Measurements from ENCODE around the gene GCA.
A peak's percentile ranks its signal among the peaks of the same experiment; 100 is the strongest.

Gene GCA

DNA sequence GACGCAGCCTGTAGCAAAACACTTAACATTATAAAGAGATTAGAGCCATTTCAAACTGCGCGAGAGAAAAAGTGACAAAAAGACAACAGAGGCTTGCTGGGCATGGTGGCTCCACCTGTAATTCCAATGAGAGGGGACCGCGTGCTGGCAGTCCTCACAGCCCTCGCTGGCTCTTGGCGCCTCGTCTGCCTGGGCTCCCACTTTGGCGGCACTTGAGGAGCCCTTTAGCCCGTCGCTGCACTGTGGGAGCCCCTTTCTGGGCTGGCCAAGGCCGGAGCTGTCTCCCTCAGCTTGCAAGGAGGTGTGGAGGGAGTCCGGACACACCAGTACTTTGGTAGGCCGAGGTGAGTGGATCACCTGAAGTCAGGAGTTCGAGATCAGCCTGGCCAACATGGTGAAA lies 16.1 kb upstream of the GCA start:
- DNase-seq (ENCODE audit: low read depth in 2 of 2), result no peak

DNA sequence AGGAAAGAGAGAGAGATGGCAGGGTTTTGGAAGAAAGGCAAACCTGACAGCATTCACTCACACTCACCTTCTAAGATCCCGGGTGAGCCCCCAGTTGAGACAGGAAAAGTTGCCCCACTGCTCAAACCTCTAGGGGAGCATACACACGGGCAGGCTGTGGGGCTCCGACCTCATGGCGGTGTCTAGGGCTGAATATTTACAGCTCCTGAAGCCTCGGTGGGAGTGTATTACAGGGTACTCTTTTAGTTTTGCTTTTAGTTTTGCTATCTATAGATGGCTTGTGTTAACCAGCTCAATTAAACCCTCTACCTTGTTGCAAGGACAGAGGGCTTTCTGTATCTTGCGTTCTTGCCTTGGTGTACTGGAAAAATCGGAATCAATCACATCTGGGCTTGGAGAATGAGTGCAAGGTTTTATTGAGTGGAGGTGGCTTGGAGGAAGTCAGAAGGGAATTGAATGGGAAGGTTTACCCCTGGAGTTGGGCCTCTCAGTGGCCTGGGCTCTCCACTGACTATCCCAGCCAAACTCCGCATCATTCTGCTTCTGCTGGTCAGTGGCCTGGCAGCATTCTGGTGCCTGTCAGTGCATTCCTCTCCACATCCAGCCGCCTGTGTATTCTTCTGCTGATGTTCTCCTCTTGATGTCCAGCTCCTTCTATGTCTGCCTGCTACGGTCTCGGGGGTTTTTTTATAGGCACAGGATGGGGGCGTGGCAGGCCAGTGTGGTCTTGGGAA lies 15.3 kb upstream of the GCA start:
- no peak for DNase-seq (ENCODE audit: low read depth in 2 of 2)

DNA sequence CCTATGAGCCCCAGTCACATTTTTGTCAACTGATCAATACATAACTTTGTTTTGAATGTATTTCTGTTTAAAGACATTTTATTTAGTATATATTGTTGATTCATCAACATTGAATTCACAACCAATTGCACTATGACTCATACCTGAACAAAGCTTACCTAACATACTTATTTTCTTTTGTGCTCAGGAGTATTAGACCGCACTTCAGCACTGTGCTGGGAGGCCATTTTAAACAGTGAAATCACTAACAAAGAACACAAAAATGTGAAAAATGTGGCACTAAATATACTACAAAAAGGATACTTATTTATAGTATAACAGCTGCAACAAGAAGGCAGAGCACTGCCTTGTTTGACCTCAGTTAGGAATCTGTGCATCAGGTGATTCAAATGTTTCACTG lies 13.1 kb upstream of the GCA start:
- DNase-seq (ENCODE audit: low read depth in 2 of 2), result no peak

DNA sequence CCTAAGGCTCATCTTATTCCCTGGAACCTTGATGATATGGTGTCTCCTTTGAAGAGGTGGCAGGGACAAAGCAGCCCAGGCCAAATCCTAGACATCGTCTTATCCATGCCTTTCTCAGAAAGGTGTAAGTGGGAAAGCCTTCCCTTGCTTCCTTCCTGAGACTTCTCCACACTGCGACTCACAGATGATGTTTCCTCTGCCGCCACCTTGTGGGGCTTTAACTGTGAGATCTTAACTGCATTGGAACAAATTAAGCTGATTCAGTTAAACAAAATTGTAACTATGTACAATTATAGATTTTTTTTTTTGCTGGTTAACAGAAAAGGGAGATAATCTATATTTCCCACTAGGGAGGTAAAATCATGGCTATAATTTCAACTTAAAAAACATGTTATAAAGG lies 10.0 kb upstream of the GCA start:
- peak in 1 of 2 experiments; percentile 10 for DNase-seq (ENCODE audit: low read depth in 2 of 2)

- no peak for DNase-seq (ENCODE audit: low read depth in 2 of 2)
Observed at GRCh38 chr2:162337868-162338267, 6.1 kb upstream of the GCA start.

DNA sequence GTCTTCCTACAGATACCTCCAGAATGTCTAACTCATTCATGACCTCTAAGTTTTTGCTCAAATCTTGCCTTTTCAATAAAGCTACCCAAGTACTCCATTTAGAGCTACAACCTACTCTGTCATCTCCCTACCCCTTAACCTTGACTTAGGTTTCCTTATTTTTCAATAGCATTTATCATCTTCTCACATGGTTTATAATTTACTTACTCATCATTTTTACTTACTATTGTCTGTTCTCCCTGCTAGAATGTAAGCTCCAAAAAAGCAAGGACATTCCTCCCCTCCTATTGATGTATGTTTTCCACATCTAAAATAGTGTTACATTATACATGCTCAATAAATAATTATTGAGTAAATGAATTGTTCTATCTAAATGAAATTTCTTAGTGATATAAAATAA lies 3.1 kb upstream of the GCA start:
- no peak for DNase-seq (ENCODE audit: low read depth in 2 of 2)

DNA sequence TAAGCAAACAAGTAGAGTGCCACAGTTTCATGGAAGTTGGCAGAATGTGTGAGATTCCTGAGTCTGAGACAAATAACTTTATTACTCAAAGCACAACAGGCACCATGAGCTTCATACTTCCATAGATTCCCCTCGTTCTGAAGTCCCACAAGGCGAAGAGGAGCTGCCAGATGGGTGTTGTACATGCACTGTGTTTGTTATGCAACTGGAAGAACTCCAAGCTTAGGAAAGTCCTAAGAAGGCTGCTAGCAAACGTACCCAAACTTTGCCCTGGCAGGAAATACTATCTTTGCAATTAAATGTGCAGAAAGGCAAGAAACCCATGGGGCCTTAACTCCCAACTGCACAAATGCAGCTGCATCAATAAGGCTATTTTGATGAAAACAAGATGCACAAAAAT lies 1.6 kb upstream of the GCA start:
- DNase-seq (ENCODE audit: low read depth in 2 of 2), result no peak

DNA sequence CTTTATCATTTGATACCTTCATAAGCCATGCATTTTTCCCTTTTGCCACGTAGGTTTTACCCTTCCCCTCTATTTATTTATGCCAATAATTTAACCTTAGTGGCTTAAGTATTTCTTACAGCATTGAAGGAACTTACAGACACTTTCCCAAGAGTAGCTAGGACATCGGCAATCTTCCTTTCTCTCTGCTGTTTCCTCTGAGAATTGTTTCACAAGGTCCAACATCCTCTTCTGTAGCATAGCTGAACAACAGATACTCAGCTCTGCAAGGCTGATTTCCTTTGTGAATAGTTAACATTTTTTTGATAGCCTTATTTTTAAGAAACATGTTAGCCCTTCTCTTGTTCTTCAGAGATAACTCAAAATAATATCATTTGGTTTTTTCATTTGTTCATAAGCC lies 1.1 kb upstream of the GCA start:
- DNase-seq (ENCODE audit: low read depth in 2 of 2), result no peak

GRCh38 chr2:162343492-162343823 lies 474 bp upstream of the GCA start:
- no peak for DNase-seq (ENCODE audit: low read depth in 2 of 2)

DNA sequence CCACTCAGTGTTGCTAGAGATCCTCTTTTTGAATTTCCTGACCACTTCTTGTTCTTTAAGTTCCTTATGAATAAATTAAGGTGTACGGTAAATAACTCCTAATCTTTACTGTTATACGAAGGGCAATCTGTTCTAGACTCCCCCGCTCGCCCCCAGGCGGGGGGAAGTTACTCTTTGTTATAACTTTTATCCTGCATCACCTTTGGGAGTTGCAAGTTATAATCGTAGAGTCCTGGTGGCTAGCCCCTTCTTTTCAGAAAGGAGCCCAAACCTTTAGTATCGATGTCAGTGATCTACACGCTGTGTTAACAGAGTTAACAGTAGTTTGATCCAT lies 652 bp downstream of the GCA start:
- DNase-seq (ENCODE audit: low read depth in 2 of 2), result no peak

- no peak for DNase-seq (ENCODE audit: low read depth in 2 of 2)
Observed at GRCh38 chr2:162365392-162365791, 21.5 kb downstream of the GCA start.

DNA sequence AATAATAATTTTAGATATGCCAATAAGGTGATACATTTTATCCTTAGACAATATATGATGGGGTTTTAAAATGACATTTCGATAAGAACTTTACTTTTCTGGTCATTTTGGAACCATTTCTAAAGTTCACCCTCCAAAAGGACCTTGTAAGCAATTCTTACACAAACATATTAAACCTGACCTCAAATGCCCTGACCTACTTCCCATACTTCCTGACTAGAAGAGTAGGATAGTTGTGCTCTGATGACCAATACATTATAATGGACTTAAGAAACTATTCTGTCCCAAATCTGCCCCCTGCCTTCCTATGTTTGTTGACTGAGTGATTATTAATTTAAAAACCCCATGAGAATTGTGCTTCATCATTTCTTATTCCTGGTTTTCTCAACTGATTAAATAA lies 24.6 kb downstream of the GCA start:
- no peak for DNase-seq (ENCODE audit: low read depth in 2 of 2)

GRCh38 chr2:162369551-162369950 lies 25.6 kb downstream of the GCA start:
- DNase-seq (ENCODE audit: low read depth in 2 of 2), result no peak

GRCh38 chr2:162370931-162371330 lies 27.0 kb downstream of the GCA start:
- no peak for DNase-seq (ENCODE audit: low read depth in 2 of 2)

- DNase-seq (ENCODE audit: low read depth in 2 of 2), result no peak
Observed at GRCh38 chr2:162372818-162373217, 28.9 kb downstream of the GCA start.

DNA sequence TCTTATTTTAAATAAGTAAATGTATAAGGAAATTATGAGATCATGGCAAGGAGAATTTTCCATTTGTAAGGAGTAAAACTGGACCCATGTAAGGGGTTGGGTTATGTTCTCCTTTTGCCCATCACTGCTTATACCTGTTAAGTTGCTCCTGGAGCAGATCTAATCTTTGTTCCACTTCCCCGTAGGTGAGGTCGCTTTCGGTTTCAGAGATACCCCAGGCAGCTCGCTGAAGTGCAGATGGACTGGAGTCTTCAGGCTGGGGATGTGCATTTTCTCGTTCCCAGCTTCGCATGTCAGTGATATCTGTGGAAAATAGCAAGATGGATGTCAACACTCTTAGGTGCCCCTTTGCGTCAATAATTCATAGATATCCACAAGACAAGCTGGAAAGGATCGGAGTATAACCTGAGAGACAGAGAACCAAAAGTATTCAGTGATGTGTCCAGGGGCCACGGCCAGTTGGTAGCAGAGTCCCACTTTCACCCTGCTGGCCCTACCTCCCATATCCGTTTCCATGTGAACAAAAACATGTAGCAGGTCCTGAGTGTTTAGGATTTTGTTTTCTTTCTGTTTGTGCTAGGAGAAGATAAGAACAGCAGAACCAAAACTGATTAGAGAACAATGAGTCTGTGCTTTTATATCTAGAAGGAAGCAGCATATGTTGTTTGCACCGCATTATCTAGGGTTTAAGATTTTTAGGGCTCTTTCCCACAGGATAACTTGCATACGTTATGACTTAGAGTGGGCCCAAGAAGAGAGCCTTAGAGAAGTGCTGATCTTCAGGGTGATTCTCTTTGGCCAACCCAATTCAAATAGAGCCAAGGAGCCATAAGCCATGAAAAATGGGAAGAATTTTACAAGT lies 36.0 kb downstream of the GCA start:
- DNase-seq (ENCODE audit: low read depth in 2 of 2), result no peak

DNA sequence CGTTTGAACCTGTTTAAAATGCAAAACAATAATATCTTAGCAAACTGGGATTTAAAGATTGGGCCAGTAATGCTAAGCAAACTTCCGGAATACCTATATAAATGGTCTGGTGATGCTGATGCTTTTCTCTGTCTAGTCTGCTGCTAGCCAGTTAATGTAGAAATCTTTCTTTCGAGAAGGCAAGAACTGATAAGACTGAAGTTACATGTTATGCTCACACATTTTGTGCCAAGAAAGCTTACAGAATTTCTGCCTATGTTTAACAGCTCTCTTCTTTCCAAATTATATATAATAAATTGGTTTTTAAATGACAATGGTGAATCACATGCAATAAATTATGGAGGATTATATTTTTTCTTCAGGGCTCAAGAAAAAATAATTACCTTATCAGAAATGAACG lies 37.9 kb downstream of the GCA start:
- DNase-seq (ENCODE audit: low read depth in 2 of 2), result no peak

DNA sequence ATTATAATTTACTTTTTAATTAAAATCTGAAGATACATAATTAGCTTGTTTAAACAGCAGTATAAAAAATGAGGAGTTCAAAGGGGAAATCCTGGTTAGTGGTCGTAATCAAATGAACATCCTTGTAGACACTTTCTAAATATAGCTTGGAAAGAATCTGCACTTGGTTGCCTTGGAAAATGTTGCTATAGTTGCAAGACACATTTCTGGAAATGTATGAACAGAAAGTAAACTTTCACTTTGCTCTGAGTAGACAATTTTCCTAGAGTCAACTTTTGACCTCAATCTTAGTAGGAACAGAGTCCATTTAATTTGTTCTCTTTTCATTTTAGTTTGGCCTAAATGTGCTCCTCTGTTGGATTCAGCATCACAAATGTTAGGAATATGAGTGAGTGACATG lies 38.3 kb downstream of the GCA start:
- DNase-seq (ENCODE audit: low read depth in 2 of 2), result no peak

DNA sequence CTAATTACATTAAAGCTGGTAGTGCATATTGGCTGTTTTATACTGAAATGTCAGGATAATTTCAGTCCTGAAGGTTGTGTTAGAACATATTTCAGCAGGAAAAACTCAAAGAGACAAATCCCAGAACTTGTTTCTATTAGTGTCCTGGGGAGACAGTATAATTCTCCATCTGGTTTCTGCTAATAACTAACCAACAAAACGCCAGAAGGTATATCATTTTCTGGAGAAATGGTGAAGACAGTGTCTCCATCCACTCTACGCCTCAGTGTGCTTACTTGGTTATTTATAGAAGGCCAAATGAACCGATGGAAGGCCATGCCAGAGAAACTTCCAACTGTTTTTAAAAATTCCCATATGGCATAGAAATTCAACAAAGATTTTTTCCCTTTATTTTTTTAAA lies 41.6 kb downstream of the GCA start:
- DNase-seq (ENCODE audit: low read depth in 2 of 2), result no peak

- DNase-seq (ENCODE audit: low read depth in 2 of 2), result no peak
Observed at GRCh38 chr2:162390801-162391200, 46.9 kb downstream of the GCA start.

DNA sequence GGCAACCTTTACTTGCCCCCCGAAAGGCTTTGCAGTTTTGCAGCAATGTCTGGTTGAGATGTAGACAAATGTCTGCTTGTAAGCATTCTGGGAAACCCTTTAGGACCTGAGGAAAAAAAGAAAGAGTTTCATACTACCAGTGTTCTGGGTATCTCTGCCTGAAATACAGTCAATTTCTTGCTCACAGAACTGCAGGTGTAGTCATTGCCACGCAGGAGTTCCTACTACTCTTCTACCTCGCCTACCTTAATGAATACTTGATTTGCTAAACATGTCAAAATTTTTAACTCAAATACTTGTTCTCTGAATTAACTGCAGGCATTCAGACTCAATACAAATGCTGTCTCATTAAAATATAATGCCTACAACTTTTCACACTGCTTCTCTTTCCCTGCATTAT lies 56.4 kb downstream of the GCA start:
- DNase-seq (ENCODE audit: low read depth in 2 of 2), result no peak

DNA sequence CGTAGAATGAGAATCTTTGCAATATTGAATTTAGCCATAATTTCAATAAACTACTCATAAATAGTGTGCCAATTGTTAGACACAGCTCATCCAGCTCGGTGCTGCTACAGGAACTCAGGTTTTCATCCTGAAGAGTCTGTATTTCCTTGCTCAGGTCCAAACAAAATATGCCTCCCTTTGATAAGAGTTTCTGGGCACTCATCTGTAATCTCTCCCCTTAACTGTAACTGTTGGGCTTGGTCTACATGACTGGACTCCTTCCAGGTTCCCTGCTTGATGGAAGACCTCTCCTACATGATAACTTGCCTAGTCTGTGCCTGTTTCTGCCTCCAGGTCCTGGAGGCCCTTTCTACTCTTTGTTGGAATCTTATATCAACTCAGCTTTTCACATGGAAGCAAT lies 57.9 kb downstream of the GCA start:
- no peak for DNase-seq (ENCODE audit: low read depth in 2 of 2)

DNA sequence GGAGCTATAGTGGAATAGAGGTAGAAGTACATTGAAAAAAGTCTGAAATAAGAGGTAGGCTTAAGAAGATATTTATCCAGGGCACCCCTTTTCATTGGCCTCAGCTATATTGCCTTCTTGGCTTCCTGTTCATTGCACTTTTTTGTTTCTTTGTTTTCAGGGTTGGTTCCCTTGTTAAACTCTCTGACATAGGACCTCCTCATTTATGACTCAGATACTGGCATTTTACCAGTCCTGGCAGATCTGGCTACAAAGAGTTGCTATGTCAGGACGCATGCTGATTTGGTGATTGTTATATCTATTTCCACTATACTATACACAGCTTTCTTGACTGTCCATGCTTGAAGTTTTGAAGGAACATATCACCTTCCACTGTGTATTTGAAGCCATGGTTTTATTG lies 60.0 kb downstream of the GCA start:
- peak; percentile 6 to 14 for DNase-seq (ENCODE audit: low read depth in 2 of 2)

Measured in fibroblast of skin of left quadriceps (primary cell).